Breast epithelium (tissue), 3 donors: ENCODE results near the gene THADA.

Source experiments
- CTCF ChIP-seq, 3 donors: fragments of 450-650 bp; IDR thresholded peaks; one replicate each; pipeline ENCODE4 v1.5.1; 2016 to 2017; ENCODE audit warnings: antibody characterized with exemption in 3 of 3, mild to moderate bottlenecking in 3 of 3, moderate library complexity in 3 of 3
- POLR2A ChIP-seq: fragments of 450-650 bp; IDR thresholded peaks from one replicate; pipeline ENCODE4 v1.6.1; 2016; ENCODE audit warnings: antibody characterized with exemption, mild to moderate bottlenecking, moderate library complexity
- POLR2AphosphoS5 ChIP-seq, 3 donors: sonication (generic); formaldehyde crosslinking; IDR thresholded peaks; one replicate each; pipeline ENCODE4 v1.6.1; 2017; ENCODE audit warnings: antibody characterized with exemption in 3 of 3

GRCh38 chr2:43358410-43359201 lies 237.2 kb downstream of the THADA start:
- TF ChIP-seq POLR2A (no peak), CTCF (IDR thresholded peaks at IDR 0.05) (no peak), POLR2AphosphoS5 (IDR thresholded peaks at IDR 0.05) (no peak)
